ENCODE measurements around the gene PUS1.

Gene PUS1

GRCh38 chr12:131901431-131902331, 27.4 kb upstream of the PUS1 start:
- no peak for DNase-seq (ENCODE audit: low read depth, low spot score)
- ChIA-PET CTCF (no interaction called here), POLR2A (no interaction called here)
- no peak for TF ChIP-seq CTCF (IDR thresholded peaks at IDR 0.05; ENCODE audit: insufficient read depth, low read length, missing control alignments)
- no peak overlapping the region for H3K4me3 ChIP-seq (ENCODE audit: low read depth, low read length)

GRCh38 chr12:131902332-131903241, 26.5 kb upstream of the PUS1 start:
- DNase-seq (ENCODE audit: low read depth, low spot score): no peak
- H3K4me3 ChIP-seq (ENCODE audit: low read depth, low read length): no peak overlapping the region
- ChIA-PET POLR2A (no interaction called here), CTCF (no interaction called here)
- TF ChIP-seq CTCF (IDR thresholded peaks at IDR 0.05; ENCODE audit: insufficient read depth, low read length, missing control alignments): no peak

GRCh38 chr12:131903270-131904255, 25.5 kb upstream of the PUS1 start:
- DNase-seq (ENCODE audit: low read depth, low spot score): no peak
- POLR2A ChIA-PET: interaction anchor here (1.0 kb wide), 1 partner anchor 8 kb away, joined by 4 read pairs; no protein-coding TSS in a partner anchor
- CTCF ChIA-PET: interaction anchor here (0.7 kb wide), 1 partner anchor 9 kb away, joined by 4 read pairs; no protein-coding TSS in a partner anchor
- no peak overlapping the region for H3K4me3 ChIP-seq (ENCODE audit: low read depth, low read length)
- no peak for TF ChIP-seq CTCF (IDR thresholded peaks at IDR 0.05; ENCODE audit: insufficient read depth, low read length, missing control alignments)

- ChIA-PET POLR2A (interaction anchor here (1.0 kb wide), 1 partner anchor 9 kb away, joined by 4 read pairs; no protein-coding TSS in a partner anchor), CTCF (interaction anchor here (0.7 kb wide), 1 partner anchor 8 kb away, joined by 4 read pairs; no protein-coding TSS in a partner anchor)
- TF ChIP-seq CTCF (IDR thresholded peaks at IDR 0.05; ENCODE audit: insufficient read depth, low read length, missing control alignments): no peak
Observed at GRCh38 chr12:131904346-131904745, 24.7 kb upstream of the PUS1 start.

GRCh38 chr12:131905081-131905629, 23.9 kb upstream of the PUS1 start:
- ChIA-PET POLR2A (no interaction called here), CTCF (no interaction called here)
- no peak overlapping the region for H3K4me3 ChIP-seq (ENCODE audit: low read depth, low read length)
- no peak for TF ChIP-seq CTCF (IDR thresholded peaks at IDR 0.05; ENCODE audit: insufficient read depth, low read length, missing control alignments)
- DNase-seq (ENCODE audit: low read depth, low spot score): no peak

More at GRCh38 chr12:131904346-131904745, 24.7 kb upstream of the PUS1 start:
- no peak for DNase-seq (ENCODE audit: low read depth, low spot score)
- no peak overlapping the region for H3K4me3 ChIP-seq (ENCODE audit: low read depth, low read length)

Measured in AG04449 (cell line).